GM18861 (cell line): ENCODE measurements around the gene CDKL1.

Experiments used
- ATAC-seq: cut with Tn5 transposase; IDR thresholded peaks from one replicate; pipeline ENCODE4 v1.9.1; 2021; ENCODE audit not compliant: unreplicated experiment

CDKL1 gene

GRCh38 chr14:50288146-50288545 is 108.5 kb downstream of the CDKL1 start:
- no peak for ATAC-seq

DNA sequence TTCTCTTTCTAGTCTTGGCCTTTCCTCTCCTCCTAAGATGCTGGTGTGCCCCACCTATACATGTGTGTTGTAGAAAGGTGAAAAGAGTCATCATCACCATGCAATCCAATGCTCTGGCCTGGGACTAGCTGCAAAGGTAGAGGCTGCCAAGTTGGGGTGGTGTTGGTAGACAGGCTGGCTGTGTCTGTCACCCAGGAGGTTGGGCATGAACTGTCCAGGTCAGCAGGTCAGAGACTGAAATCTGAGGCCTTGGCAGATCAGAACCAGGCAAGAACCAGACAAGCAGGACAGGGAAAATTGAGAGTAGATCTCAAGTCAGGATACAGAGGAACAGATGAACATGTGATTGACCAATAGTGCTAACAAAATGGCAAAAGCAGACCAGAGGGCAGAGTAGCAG is 110.8 kb downstream of the CDKL1 start:
- no peak for ATAC-seq
